ENCODE results near the gene ANKS1B.
"Not testable (repeated sequence)": the region's sequence is repeated elsewhere in the genome, so short reads cannot be mapped to it uniquely, and the experiment has no call there.

ANKS1B gene

DNA sequence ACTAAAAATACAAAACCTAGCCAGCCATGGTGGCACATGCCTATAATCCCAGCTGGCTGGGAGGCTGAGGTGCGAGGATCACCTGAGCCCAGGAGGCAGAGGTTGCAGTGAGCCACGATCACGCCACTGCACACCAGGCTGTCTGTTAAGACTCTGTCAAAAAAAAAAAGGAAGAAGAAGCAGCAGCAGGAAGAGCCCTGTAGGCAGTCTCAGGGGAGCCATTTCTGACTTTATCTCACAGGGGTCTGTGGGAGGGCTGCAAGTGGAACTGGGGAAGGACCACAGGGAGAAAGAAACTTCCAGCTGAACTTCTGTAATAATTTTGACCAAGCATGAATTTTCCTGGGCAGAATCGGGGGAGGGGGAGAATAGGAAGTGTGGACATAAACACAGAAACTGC, 304.5 kb downstream of the ANKS1B start:
- DNase-seq = no peak

DNA sequence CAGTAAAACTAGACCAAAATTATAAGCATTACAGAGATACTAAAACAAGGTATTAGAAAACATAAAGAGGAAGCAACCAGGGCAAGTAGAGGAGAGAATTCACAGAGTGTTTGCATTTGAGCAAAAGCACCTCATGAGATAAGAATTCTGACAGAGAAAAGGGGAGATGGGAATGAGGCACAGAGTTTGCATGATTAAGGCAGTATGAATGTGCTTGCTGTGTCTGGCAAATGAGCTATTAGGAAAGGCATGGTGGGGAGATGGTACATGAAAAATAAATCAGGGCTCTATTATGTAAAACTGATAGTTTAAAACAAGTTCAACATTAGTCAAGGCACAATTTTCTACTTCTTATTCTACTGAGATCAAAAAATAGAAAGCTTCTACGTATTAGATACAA, 314.1 kb downstream of the ANKS1B start:
- DNase-seq = no peak

DNA sequence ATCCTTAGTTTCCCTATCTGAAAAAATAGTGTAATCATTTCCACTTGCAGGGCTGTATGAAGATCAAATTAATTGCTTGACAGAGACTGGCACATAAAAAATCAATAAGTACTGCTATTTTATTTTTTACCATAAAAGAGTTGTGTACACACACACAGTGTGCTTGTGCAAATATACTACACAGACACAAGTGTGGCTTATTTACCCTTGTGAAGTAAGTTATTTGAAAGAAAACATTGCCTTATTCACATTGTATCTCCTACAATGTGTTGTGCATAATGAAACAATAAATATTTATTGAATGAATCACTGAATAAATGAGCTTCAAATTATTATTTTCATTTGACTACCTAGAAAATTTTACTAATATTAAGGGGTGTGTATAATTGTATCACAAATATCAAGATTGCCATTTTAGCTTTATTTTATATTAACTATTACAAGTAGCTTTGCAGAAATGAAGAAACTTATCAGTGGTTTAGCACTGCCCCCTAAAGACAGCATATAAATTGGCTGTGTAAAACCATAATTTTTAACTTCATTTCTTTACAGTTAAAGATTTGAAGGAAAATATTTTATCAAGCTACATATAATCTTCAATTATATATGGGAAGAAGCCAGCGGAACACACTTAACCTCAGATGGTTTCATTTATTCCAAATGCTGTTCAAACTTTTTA, 325.9 kb downstream of the ANKS1B start:
- no peak for DNase-seq

DNA sequence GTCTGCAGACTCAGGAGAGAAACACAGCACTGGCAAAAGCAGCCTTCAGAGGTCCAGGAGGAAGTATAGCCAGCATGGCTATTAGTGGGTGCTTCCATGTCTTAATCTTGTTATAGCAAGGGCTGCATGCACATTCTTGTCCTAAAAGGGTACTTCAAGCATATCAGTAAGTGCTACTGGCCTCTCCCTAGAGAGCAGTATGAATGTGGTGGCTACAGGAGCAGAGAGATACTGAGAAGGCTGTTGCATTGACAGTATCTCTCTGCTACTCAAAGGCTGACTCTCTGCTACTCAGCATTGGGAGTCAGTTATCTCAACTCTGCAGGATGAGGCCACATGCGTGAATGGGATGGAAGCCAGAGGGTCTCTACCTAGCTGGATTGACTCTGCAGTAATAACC, 335.2 kb downstream of the ANKS1B start:
- DNase-seq = no peak

DNA sequence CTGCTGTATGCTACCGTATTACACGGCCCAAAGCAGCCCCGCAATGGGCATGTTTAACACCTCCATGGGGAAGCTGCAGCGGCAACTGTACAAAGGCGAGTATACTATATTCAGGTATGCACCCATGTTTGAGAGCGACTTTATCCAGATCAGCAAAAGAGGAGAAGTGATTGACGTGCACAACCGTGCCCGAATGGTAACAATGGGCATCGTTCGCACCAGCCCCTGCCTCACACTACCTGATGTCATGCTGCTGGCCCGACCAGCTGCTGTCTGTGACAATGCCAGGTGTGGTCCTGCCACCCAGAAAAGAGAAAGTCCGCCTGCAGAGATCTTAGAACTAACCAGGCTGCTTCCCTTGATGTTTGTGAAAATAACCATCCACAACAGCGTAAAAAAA, 336.6 kb downstream of the ANKS1B start:
- DNase-seq = no peak

DNA sequence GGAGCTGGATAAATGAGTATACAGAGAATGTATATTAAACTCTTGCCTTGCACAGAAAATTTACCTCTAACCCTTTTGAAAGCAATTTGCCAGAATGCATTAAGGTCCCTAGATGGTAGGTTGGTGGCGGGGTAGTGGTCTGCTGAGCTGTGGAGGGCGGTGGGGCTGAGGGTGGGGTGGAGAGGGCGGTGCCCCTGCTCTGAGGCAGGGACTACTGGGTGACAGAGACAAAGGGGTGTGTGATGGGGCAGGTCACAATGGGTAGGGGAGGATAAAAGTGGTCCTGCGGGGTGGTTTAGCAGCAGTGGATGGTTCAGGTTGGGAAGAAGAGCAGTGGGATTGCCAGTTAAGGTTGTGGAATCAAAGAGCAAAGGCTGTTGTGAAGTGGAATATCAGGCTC, 337.3 kb downstream of the ANKS1B start, which contains the start of gene GARIN6:
GARIN6 (plus strand) TSS at position 301 of the 400 bp plus-strand sequence. CDS start 422 bp downstream, outside the sequence.
- DNase-seq = no peak

DNA sequence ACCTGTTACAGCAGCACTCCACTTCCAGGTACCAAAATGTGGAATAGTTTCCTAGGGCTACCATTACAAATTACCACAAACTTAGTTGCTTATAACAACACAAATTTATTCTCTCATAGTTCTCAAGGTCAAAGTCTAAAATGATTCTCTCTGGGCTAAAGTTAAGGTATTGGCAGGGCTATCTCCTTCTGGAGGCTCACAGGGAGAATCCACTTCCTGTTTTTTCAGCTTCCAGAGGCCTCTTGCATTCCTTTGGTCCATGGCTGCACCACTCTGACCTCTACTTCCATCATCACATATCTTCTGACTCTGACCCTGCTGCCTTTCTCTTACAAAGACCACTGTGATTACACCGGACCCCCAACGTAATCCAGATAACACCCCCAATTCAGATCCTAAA, 340.1 kb downstream of the ANKS1B start:
- DNase-seq = no peak

DNA sequence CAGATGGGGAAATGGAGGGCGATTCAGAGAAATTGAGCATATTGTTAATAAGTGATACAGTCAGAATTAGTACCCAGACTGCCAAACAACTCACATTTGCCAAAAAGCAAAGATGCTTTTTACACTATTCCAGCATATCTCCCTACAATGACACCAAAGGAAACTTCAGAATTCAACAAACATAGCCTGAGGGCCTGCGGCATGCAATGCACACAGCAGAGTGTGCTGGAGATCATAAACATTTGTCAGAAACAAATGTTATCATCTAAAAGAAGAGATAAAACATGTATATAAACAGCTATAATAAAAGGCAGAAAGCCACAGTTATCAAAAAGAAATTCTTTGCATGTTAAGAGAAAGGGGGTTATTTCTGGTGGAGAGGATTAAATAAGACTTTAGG, 357.3 kb downstream of the ANKS1B start:
- no peak for DNase-seq

DNA sequence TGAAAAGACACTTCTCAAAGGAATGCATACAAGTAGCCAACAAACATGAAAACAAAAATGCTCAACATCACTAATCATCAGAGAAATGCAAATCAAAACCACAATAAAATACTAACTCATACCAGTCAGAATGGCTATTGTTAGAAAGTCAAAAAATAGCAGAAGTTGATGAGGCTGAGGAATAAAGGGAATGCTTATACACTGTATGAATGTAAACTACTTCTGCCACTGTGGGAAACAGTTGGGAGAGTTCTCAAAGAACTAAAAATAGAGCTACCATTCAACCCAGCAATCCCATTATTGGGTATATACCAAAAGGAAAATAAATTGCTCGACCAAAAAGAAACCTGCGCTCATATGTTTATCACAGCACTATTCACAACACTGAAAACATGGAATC, 360.1 kb downstream of the ANKS1B start:
- DNase-seq = not testable (repeated sequence)

DNA sequence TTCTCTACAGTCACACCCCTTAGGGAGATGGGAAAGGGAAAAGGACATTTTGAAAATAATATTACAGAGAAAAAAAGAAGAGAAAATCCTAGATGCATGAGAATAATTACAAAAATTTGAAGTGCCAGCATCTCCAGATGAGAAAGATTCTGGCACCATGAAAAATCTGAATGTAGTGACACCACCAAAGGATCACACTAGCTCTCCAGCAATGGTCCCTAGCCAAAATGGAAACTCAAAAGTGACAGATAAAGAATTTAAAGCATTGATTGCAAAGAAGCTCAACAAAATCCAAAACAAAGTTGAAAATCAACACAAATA, 364.6 kb downstream of the ANKS1B start:
- DNase-seq = no peak

DNA sequence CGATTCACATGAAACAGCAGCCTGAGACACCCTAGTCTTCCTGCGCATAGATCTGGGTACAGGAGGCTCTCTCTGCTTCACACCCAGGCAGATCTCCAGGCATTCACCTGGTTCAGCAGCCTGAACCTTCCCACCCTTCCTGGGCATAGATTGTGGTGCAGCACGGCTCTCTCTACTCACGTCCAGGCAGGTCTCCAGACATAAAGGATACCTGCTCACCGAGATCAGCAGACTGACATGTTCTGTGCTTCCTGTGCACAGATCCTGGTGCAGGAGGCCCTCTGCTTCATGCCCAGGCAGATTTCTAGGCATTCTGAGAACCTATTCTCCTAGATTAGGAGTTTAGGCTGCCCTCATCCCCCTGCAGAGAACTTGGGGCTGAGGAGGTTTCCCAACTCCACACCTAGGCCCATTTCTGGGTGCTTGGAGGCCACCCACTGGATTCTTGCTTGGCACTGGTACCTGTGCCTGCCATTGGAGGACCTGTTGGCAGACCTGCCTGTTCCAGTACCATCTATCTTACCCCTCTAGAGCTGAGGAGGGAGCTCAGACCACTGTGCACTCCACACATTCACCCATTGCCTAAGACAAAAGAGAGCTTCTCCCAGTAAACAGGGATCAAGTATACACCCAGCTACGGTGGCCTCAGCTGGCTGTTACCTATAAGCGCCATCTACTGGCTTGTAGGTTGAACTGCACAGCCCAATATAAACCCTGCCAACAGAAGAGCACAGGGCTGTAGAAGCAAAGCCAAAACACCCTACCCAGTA, 365.2 kb downstream of the ANKS1B start:
- DNase-seq = no peak

DNA sequence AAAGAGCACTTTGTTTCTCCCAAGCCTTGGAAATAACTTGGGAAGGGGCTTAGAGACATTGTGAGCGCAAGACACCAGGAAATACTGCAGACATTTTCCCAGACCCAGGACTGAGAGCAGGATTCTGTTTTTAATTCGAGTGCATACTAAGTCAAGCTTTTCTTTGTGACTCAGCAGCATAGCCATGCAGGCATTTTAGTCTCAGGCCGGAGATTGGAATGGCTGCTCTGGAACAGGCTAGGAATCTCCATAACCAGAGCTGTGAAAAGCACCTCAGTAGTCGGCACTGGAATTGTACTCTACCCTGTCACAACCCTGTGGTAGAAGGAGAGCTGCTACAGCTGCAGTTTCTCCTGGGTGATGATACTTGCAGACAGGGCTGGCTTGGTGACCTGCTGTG, 366.1 kb downstream of the ANKS1B start:
- DNase-seq = no peak

DNA sequence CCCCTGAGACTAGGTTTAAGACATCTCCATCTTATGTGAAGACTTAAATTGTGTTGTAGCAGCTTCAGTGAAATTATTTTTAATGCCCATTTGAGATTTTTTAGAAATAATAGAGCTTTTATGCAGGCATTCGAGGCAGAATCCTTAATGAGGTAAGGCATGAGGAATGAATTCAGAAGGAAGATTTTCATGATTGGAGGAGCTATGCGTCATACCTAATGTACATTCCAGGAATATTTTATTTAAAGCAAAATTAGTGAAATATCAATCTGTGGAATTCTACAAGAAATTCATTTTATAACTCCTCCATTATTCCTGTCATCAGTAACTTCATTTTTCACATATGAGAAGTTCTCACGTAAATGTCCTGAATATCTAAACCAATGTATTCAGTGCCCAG, 373.1 kb downstream of the ANKS1B start:
- DNase-seq = no peak

DNA sequence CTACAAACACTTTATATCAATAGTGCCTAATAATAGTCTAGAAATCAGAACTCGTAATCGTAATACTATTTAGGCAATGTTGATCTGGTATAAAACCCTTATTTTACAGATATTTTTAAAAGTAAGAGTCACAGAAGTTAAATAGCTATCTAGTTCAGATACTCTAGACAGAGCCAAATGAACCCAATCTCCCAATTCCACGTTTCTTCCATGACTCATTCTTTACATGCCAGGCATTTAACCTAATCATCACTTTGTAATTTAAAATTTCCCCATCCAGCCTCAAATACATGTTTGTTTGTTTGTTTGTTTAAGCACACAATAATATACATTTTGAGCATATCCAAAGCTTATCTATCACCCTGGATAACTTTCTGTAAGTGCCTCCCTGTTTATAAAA, 373.6 kb downstream of the ANKS1B start:
- no peak for DNase-seq

DNA sequence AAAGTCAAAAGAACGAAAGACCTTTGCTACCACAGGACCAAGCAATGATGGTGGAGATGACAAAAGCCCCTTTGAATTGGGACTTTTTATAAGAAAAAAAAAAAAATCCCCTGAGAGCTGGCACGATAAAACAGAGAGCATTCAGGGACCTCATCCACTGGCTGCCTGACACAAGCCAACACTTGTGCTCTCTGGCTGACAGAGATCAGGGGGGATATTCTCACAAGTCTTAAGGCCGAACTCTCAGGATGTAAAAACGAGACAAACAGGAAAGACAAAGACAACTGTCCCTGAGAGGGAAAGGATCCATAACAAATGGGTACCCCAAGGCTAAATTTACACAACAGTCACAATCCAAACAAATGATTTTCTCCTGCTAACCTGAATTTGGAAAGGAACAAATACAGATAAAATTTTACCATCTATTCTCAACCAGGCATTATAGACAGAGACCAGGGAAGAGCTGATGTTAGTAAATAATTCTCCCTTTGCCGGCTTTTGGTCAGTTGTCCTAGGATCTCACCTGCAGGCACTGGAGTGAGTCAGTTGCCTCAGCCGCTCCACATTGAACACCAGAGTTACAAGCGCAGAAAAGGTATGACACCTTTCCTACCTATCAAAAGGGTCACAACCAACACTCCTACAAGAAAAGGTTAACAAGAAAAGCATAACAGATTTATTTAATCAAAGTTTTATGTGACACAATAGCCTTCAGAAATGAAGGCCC, 375.1 kb downstream of the ANKS1B start:
- no peak for DNase-seq

DNA sequence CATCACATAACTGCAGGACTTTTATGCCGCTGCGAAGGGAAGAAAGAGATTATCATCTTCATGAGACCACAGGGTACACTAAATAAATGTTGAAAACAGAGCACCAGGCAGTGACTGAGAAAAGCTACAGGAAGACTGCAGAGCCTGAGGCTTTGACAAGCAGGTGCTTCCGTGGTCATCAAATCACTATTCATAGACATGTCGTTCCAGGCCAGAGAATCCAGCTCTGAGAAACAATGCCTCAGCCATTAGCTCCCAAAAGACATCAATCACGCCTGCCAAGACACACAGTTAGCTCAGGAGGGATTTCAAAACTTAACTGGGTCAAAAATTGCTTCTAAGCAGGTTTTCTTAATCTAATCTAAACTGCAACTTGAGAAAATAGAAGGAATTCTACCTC, 384.3 kb downstream of the ANKS1B start:
- DNase-seq = no peak

DNA sequence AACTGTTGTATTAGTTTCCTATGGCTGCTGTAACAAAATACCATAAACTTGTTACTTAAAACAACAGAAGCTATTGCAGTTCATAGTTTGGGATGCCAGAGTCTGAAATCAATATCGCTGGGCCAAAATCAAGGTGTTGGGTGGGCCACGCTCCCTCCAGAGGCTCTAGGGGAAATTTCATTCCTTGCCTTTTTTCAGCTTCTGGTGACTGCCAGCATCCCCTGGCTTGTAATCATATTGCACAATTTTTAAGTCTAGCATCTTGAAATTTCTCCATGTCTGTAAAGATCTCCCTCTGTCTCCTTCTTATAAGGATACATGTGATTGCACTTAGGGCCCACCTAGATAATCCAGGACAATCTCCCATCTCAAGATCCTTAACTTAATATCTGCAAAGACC, 386.0 kb downstream of the ANKS1B start:
- DNase-seq = no peak

DNA sequence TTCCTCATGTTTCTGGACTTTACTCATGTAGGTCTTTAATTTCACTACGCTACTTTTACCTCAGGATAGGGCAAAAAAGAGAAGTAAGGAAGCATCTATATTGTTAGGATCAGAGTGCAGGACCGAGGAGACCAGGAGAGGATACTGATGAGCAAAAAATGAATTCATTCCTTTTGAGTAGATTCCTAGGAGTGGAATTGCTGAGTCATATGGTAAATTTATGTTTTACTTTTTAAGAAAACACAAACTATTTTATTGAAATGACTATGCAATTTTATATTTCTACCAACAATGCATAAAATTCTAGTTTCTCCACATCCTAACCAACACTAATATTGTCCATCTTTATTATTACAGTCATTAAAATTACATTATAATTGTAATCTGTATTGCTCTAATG, 388.0 kb downstream of the ANKS1B start:
- no peak for DNase-seq

DNA sequence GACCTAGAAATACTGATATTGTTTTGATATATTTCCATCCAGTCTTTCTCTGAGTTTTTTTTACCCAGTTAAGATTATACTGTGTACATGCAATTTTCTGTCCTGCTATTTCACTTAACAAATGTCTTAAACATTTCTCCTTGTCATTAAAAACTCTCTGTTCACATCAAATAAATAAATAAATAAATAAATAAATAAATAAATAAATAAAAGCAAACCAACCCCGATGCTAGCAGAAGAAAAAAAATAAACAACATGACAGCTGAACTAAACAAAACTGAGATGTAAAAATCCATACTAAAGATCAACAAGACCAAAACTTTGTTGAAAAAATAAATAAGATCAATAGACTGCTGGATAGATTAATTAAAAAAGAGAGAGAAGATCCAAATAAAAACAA, 407.6 kb downstream of the ANKS1B start:
- not testable (repeated sequence) for DNase-seq

DNA sequence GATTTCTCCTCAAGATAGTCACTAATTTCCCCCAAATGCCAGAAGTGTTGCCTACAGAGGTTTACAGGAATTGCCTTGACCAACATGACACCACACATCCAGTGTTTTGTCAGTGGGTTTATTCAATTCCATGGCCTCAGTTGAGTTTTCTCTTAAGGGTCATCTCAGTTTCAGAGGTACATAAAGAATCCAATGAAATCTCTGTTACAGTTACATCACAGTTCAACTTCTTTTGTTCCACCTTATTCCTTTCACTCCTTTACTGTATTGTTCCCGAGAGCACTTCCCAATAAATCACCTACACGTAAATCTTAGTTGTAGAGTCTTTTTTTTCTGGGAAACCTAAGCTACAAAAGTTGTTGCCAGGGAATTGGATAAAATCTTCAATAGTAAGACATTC, 410.8 kb downstream of the ANKS1B start:
- no peak for DNase-seq

DNA sequence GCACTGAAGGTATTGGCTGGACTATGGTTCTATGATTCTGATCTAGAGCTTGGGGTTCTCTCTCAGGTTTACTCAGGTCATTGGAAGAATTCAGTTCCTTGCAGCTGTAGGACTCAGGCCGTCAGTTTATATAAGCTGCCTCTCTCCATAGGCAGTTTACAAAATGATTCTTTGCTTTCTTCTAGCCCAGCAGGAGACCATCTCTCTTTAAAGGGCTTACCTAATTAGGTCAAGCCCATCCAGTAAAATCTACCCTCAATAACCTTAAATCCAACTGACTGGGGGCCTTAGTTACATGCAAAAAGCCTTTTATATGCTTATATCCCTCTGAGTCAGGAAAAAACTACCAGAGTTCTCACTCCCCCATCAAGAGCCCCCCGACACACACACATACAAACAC, 417.7 kb downstream of the ANKS1B start:
- DNase-seq = no peak

DNA sequence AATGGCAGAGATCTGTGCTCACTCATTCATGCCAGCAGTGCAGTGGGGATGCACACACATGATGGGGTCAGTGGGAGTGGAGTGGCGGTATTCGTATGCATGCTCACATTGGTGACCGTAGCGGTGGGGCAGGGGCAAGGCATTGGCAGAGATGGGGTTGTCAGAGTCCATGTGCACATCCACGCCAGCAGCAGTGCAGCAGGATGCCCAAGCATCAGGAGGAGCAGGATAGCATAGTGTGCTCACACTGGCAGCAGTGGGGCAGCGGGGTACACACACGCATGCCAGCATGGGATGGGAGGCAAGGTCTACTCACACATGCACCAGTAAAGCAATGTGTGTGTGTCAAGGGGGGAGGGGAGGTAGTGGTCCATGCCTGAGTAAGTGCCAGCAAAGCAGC, 426.6 kb downstream of the ANKS1B start:
- DNase-seq = no peak

DNA sequence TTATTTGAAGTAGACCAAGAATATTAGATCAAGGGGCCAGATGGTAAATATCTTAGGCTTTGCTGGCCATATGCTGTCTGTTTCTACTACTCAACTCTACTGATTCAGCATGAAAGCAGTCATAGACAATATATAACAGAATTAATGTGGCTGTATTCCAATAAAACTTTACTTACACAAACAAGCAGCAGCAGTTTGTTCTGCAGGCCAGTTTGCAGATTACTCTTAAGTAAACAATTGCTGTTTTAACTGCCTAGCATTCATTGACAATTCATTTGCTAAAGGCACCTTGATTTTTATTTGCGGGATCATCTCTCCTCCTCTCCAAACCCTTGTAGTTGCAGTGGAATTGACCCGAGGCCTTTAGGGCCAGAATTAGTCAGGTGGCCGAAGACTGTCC, 431.3 kb downstream of the ANKS1B start:
- no peak for DNase-seq

DNA sequence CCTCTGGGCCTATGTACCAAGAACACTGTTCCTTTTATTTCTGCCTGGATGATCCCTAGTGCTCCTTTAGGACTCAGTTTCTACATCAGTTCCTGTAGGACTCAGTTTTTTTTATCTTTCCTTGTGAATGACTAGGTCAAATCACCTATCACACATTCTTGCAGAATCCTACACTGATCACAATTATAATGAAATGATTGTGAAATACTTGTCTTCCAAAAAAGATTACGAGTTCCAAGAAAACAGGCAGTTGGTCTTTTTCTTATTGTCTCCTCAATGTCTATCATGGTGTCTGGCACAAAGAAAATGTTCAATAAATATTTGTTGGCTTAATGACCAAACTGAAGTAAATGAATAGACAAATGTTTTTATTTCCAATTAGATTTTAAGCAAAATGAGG, 432.7 kb downstream of the ANKS1B start:
- no peak for DNase-seq
